ENCODE measurements around the gene FOXO6.

GRCh38 chr1:41397020-41397419, 35.8 kb downstream of the FOXO6 start:
- TF ChIP-seq GATA3 (IDR thresholded peaks at IDR 0.05; ENCODE audit: low read depth, low read length) (no peak), GATA2 (IDR thresholded peaks at IDR 0.05; ENCODE audit: low read depth, low read length) (no peak)

Measured in SH-SY5Y (cell line).